ENCODE measurements around the gene AMOTL1.
A peak's percentile ranks its signal among the peaks of the same experiment; 100 is the strongest.

The AMOTL1 gene

DNA sequence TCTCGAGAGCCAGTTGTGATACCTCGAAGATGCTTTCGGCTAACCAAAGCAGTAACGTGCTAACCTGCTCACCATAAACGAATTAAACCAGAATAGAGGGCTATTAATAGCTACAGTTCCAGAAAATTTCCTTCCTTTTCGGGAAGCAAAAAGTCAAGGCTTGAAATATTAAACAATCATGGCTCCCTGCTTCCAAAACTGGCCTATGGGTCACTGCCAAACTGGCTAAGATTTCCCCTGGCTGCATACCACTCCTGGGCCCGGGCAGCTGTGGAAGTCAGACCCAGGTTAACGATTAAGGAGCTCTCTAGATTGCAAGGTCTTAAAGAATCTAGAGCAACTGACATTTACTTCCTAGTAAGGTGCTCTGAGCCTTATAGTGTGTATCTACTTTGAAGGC lies 1.7 kb downstream of the AMOTL1 start:
- CTCF ChIA-PET, result interaction anchor here (0.7 to 2.5 kb wide), 4 partner anchors 17 to 146 kb away, joined by 3 to 14 read pairs (median 7); no protein-coding TSS in a partner anchor
- no peak for DNase-seq (ENCODE audit: low read depth, low spot score)

DNA sequence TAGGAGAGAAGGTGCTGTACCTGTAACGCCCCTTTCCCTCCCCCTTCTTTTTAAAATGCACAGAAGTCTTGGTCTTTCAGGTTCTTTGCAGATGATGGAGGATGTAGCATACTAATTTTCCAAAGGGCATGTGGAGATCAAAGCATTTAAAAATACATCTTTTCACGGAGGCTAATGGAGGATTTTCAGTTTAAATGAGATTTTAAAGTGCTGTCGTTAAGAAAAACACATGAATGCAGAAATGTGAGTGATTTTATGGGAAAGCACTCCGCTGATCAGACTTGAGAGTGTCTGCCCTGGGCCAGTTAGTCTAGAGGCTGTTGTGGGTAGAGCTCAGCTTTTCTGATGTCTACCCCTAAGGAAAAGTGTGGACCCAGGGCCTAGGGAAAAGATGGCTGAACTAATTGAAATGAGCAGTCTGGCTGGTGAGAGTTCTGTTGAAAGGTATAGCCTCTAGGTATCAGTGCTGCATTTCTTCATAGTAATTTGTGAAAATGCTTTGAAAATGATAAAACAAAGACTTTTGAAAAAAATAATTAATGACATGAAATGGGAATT lies 2.5 kb downstream of the AMOTL1 start:
- ChIA-PET POLR2A (no interaction called here), CTCF (interaction anchor here (0.7 to 2.5 kb wide), 3 partner anchors 15 to 147 kb away, joined by 3 to 14 read pairs (median 12); no protein-coding TSS in a partner anchor)
- DNase-seq (ENCODE audit: low read depth, low spot score), result no peak
- TF ChIP-seq, protein P1, sequence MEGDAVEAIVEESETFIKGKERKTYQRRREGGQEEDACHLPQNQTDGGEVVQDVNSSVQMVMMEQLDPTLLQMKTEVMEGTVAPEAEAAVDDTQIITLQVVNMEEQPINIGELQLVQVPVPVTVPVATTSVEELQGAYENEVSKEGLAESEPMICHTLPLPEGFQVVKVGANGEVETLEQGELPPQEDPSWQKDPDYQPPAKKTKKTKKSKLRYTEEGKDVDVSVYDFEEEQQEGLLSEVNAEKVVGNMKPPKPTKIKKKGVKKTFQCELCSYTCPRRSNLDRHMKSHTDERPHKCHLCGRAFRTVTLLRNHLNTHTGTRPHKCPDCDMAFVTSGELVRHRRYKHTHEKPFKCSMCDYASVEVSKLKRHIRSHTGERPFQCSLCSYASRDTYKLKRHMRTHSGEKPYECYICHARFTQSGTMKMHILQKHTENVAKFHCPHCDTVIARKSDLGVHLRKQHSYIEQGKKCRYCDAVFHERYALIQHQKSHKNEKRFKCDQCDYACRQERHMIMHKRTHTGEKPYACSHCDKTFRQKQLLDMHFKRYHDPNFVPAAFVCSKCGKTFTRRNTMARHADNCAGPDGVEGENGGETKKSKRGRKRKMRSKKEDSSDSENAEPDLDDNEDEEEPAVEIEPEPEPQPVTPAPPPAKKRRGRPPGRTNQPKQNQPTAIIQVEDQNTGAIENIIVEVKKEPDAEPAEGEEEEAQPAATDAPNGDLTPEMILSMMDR (IDR thresholded peaks at IDR 0.05; ENCODE audit: insufficient read depth, low read length, missing control alignments), result no peak
- peak overlapping the region; percentile 85 for H3K4me3 ChIP-seq (ENCODE audit: low read depth, low read length)

More for the DNA sequence above, 1.7 kb downstream of the AMOTL1 start:
- POLR2A ChIA-PET, result interaction anchor here (1.5 kb wide), 1 partner anchor 25 kb away, joined by 4 read pairs; no protein-coding TSS in a partner anchor
- TF ChIP-seq, protein P1 (IDR thresholded peaks at IDR 0.05; ENCODE audit: insufficient read depth, low read length, missing control alignments), result no peak
- peak overlapping the region; percentile 85 for H3K4me3 ChIP-seq (ENCODE audit: low read depth, low read length)

DNA sequence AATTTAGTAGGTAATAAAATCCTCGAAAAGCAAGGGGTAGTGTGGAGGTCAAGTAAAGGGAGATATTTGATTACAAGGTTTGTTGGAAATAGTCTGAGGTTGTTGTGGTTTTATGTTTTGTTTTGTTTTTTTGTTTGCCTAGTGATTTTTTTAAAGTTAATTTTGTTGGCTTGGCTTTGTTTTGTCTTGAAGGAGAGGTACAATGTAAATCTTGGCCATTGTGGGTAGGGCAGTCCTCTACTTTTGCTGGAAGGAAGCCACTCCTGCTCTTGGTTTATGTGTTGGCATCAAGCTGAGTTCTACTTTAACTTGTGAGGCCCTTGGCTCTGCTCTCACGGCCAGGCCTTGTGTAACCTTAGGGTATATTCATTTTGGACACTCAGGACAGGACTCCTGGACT lies 3.2 kb downstream of the AMOTL1 start:
- TF ChIP-seq, protein P1 (IDR thresholded peaks at IDR 0.05; ENCODE audit: insufficient read depth, low read length, missing control alignments), result no peak
- no peak for DNase-seq (ENCODE audit: low read depth, low spot score)
- CTCF ChIA-PET, result interaction anchor here (0.9 to 2.3 kb wide), 4 partner anchors 9 to 298 kb away, joined by 3 to 12 read pairs (median 6); no protein-coding TSS in a partner anchor
- no peak overlapping the region for H3K4me3 ChIP-seq (ENCODE audit: low read depth, low read length)
- POLR2A ChIA-PET, result no interaction called here

DNA sequence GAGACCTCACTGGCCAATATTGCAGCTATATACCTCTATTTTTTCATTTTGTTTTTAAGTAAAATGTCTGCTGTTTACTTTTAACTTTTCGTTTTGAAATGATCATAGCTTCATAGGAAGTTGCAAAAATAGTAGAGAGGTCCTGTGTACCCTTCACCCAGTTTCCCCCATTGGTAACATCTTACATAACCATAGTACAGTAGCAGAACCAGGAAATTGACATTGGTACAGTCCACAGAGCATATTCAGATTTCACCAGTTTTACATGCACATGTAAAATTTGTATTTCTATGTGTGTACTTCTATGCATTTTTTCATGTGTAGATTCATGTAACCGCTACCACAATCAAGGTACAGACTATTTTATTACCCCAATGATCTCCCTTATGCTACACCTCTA lies 3.8 kb downstream of the AMOTL1 start:
- TF ChIP-seq, protein P1 (IDR thresholded peaks at IDR 0.05; ENCODE audit: insufficient read depth, low read length, missing control alignments), result no peak
- ChIA-PET CTCF (interaction anchor here (0.6 to 2.3 kb wide), 5 partner anchors 9 to 297 kb away, joined by 3 to 12 read pairs (median 5); no protein-coding TSS in a partner anchor), POLR2A (no interaction called here)
- no peak overlapping the region for H3K4me3 ChIP-seq (ENCODE audit: low read depth, low read length)
- DNase-seq (ENCODE audit: low read depth, low spot score), result no peak

DNA sequence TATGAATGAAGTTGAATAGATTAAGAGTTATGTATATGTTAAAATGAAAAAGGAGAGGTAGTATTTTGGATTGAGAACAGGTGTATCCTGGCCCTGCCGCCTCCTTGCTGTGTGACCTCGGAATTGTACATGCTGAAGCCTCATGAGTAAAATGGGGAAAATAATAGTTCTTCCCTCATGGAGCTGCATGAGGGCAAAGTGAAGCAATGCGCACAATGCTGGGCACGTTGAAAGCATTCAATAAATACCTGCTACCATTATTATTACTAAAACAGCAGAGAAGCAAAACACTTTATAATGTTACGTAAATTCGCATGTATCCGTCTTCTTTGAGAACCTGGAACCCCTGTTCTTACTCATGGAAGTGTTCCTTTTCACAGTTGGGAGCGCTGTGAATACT lies 5.7 kb downstream of the AMOTL1 start:
- DNase-seq (ENCODE audit: low read depth, low spot score), result no peak
- H3K4me3 ChIP-seq (ENCODE audit: low read depth, low read length), result no peak overlapping the region
- POLR2A ChIA-PET, result no interaction called here
- CTCF ChIA-PET, result interaction anchor here (1.7 to 2.3 kb wide), 4 partner anchors 12 to 150 kb away, joined by 4 to 22 read pairs (median 4); no protein-coding TSS in a partner anchor
- TF ChIP-seq, protein P1 (IDR thresholded peaks at IDR 0.05; ENCODE audit: insufficient read depth, low read length, missing control alignments), result no peak

DNA sequence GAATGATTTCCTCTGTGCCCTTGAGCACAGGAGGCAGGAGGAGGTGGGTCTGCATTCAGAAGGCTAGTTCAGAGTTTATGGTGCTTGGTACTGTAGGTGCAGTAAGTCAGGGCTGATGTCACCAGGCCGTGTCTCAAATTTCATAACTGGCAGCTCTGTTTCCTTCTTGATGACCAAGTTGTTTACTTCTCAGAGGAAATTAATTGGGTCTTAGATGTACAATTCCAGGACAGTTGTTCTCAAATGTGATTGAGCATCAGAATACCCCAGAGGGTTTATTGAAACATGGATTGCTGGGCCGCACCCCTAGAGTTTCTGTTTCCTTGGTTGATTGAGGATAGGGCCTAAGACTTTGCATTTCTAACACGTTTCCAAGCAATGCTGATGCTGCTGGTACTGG lies 6.2 kb downstream of the AMOTL1 start:
- DNase-seq (ENCODE audit: low read depth, low spot score), result no peak
- ChIA-PET POLR2A (no interaction called here), CTCF (interaction anchor here (1.7 to 2.3 kb wide), 4 partner anchors 11 to 151 kb away, joined by 4 to 22 read pairs (median 4); no protein-coding TSS in a partner anchor)
- no peak overlapping the region for H3K4me3 ChIP-seq (ENCODE audit: low read depth, low read length)
- TF ChIP-seq, protein P1 (IDR thresholded peaks at IDR 0.05; ENCODE audit: insufficient read depth, low read length, missing control alignments), result no peak

Data from AG04449 (cell line).